ENCODE data around the gene GAS2. TPM values are rescaled to one million over a fixed set of nuclear protein-coding genes. Genes with fewer than 3 reads are reported as not detected.

The GAS2 gene
- total and polyA plus RNA-seq, 2 donors (not counting 3 experiments of a cell fraction or from before 2014, with no cell fraction given) = 0.54 to 0.88 TPM

DNA sequence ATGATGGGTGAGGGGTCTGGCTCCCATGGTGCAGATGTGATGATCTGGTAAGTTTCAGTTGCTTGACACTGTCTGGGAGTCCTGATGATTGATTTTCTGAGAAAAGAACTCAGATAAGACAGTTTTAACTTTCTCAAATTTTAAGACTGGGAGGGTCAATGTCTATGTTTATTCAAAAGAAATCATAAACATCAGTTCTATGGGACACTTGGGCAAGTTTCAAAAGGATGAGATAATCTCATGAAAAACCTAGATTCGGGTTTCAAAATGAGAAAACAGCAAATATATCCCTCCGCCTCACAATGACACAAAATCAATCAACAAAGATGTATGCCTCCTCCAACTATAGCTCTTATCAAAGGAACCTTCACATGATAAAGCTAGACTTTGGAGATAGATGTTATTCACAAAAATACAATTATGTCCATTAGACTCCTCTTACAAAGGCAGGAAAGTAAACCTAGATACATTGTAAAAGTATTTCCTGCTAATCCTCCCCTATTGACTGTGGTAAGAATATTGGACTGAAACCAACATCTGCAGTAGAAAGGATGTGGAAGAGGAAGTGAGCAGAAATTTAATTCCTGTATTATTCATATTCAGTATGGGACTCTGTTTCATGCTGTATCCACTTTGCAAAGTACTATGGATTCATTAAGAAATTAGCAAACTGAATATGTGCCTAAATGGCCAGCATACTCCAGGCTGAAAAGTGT lies 141.6 kb downstream of the GAS2 start:
- H3K79me2 ChIP-seq (ENCODE audit: control insufficient read depth, insufficient read depth, low read length) = no peaks in the 10 kb centered on the region
- ChIA-PET POLR2A (interaction anchor here (1.0 to 1.2 kb wide), 2 partner anchors 22 kb away, joined by 3 to 4 read pairs; partner anchors contain the start of gene SVIP), CTCF (interaction anchor here (1.0 to 5.5 kb wide), 6 partner anchors 14 to 105 kb away, joined by 3 to 26 read pairs (median 12); partner anchors contain the start of gene SVIP)
- TSS peak; percentile 71 for BruUV-seq (replicated peaks)
- intact Hi-C loops (cut with micrococcal nuclease) = loop anchor here (1.0 kb wide), 4 partner anchors 16 to 183 kb away; partner anchors contain the start of genes FANCF and SVIP
- DNase-seq (ENCODE audit: low read depth, low spot score) (peak; percentile 89), FAIRE-seq (peak; percentile 91)
- peaks cover 29% of the 10 kb centered on the region for H3K4me1 ChIP-seq (ENCODE audit: control insufficient read depth, extremely low read depth, insufficient read depth, low read length)
- H3K4me2 ChIP-seq (ENCODE audit: insufficient read depth, low read length) = peak overlapping the region; percentile 60
- peak overlapping the region; percentile 3 for H3K9ac ChIP-seq (replicated peaks; ENCODE audit: extremely low read depth, insufficient read depth, low read length)
- TF ChIP-seq EZH2 (IDR thresholded peaks at IDR 0.05; ENCODE audit: borderline replicate concordance, low read depth, low read length, severe bottlenecking) (no peak), POLR2A (IDR thresholded peaks at IDR 0.05; ENCODE audit: low read depth, low read length) (peak; percentile 61), FOS (IDR thresholded peaks at IDR 0.05; ENCODE audit: borderline replicate concordance, insufficient read depth, low read length) (peak; percentile 63), JUN (IDR thresholded peaks at IDR 0.05; ENCODE audit: borderline replicate concordance, insufficient read depth, insufficient read length, low read depth) (peak; percentile 43), POLR2AphosphoS5 (IDR thresholded peaks at IDR 0.05; ENCODE audit: insufficient read depth, low read depth, low read length) (peak; percentile 57), GATA2 (IDR thresholded peaks at IDR 0.05; ENCODE audit: insufficient read depth, insufficient read length, low read depth, low read length) (peak; percentile 7), MYC (IDR thresholded peaks at IDR 0.05; ENCODE audit: low read depth, low read length) (no peak)
- TF ChIP-seq, protein P1, sequence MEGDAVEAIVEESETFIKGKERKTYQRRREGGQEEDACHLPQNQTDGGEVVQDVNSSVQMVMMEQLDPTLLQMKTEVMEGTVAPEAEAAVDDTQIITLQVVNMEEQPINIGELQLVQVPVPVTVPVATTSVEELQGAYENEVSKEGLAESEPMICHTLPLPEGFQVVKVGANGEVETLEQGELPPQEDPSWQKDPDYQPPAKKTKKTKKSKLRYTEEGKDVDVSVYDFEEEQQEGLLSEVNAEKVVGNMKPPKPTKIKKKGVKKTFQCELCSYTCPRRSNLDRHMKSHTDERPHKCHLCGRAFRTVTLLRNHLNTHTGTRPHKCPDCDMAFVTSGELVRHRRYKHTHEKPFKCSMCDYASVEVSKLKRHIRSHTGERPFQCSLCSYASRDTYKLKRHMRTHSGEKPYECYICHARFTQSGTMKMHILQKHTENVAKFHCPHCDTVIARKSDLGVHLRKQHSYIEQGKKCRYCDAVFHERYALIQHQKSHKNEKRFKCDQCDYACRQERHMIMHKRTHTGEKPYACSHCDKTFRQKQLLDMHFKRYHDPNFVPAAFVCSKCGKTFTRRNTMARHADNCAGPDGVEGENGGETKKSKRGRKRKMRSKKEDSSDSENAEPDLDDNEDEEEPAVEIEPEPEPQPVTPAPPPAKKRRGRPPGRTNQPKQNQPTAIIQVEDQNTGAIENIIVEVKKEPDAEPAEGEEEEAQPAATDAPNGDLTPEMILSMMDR (IDR thresholded peaks at IDR 0.05; ENCODE audit: extremely low read depth in 1 of 2, insufficient read depth in 1 of 2, low read depth in 1 of 2, low read length in 2 of 2) = no peak
- TF ChIP-seq, protein P2, sequence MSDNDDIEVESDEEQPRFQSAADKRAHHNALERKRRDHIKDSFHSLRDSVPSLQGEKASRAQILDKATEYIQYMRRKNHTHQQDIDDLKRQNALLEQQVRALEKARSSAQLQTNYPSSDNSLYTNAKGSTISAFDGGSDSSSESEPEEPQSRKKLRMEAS (IDR thresholded peaks at IDR 0.05; ENCODE audit: insufficient read depth, insufficient read length) = no peak
- no peaks in the 10 kb centered on the region for H3K9me1 ChIP-seq (replicated peaks; ENCODE audit: control insufficient read depth, extremely low read depth, insufficient read depth, low read length)
- peak overlapping the region; percentile 4 for H2AFZ ChIP-seq (ENCODE audit: low read depth, low read length)
- no peaks in the 10 kb centered on the region for H3K27me3 ChIP-seq (ENCODE audit: control insufficient read depth in 2 of 2, insufficient read depth in 2 of 2, low read length in 2 of 2)
- H3K9me3 ChIP-seq (replicated peaks; ENCODE audit: control insufficient read depth, insufficient read depth, low read length) = peaks cover 5% of the 10 kb centered on the region
- H3K36me3 ChIP-seq (ENCODE audit: control insufficient read depth in 2 of 2, extremely low read depth in 1 of 2, insufficient read depth in 2 of 2, low read length in 2 of 2) = no peaks in the 10 kb centered on the region
- dilution Hi-C loops (cut with MboI; ENCODE audit: extremely low pct_ligation_motif_present, low sequenced_read_pairs) = no loop called here
- peak overlapping the region in 1 of 3 experiments; percentile 16 for H3K4me3 ChIP-seq (replicated peaks in 1 of 3; ENCODE audit: insufficient read depth in 1 of 3, low read depth in 1 of 3, low read length in 3 of 3)
- H4K20me1 ChIP-seq (replicated peaks; ENCODE audit: control insufficient read depth, extremely low read depth, insufficient read depth, low read length) = no peaks in the 10 kb centered on the region
- peak overlapping the region; percentile 52 for H3K27ac ChIP-seq (ENCODE audit: insufficient read depth, low read depth, low read length)
